SHP77 treated with DMSO at 0.1 percent for 48 hours (cell line): ENCODE measurements around the gene KLB.
"Not testable (repeated sequence)": the region's sequence is repeated elsewhere in the genome, so short reads cannot be mapped to it uniquely, and the experiment has no call there.

Source experiments
- DNase-seq: peaks from one replicate; lab custom pipeline; 2025; lab: John Stamatoyannopoulos, UW

KLB gene

GRCh38 chr4:39426728-39427127 lies 20.0 kb downstream of the KLB start:
- no peak for DNase-seq

GRCh38 chr4:39427520-39428114 lies 20.9 kb downstream of the KLB start:
- DNase-seq, result no peak

GRCh38 chr4:39429476-39430334 lies 23.0 kb downstream of the KLB start:
- DNase-seq, result no peak

GRCh38 chr4:39433878-39434492 lies 27.3 kb downstream of the KLB start:
- DNase-seq, result no peak

- no peak for DNase-seq
Observed at GRCh38 chr4:39435659-39436563, 29.2 kb downstream of the KLB start.

- DNase-seq, result no peak
Observed at GRCh38 chr4:39441593-39441992, 34.9 kb downstream of the KLB start.

GRCh38 chr4:39442998-39443397 lies 36.3 kb downstream of the KLB start:
- DNase-seq, result no peak

GRCh38 chr4:39446483-39446841 lies 39.7 kb downstream of the KLB start:
- no peak for DNase-seq

- DNase-seq, result no peak
Observed at GRCh38 chr4:39446842-39447573, 40.3 kb downstream of the KLB start.

GRCh38 chr4:39450618-39451017 lies 43.9 kb downstream of the KLB start:
- no peak for DNase-seq

GRCh38 chr4:39451423-39452023 lies 44.8 kb downstream of the KLB start:
- DNase-seq, result no peak

- no peak for DNase-seq
Observed at GRCh38 chr4:39452153-39452859, 45.6 kb downstream of the KLB start.

- DNase-seq, result no peak
Observed at GRCh38 chr4:39452860-39453587, 46.3 kb downstream of the KLB start.

- DNase-seq, result no peak
Observed at GRCh38 chr4:39453738-39454137, 47.0 kb downstream of the KLB start.

GRCh38 chr4:39455486-39455885 lies 48.8 kb downstream of the KLB start:
- no peak for DNase-seq

GRCh38 chr4:39456946-39457763 lies 50.4 kb downstream of the KLB start:
- no peak for DNase-seq

GRCh38 chr4:39458161-39458504 lies 51.4 kb downstream of the KLB start:
- not testable (repeated sequence) for DNase-seq

GRCh38 chr4:39458505-39459300 lies 52.0 kb downstream of the KLB start, which contains the start of the genes LIAS and RPL9:
TSS of gene LIAS (plus strand) at chr4:39459056. CDS start at chr4:39459118, 62 bp downstream.
TSS of gene RPL9 (minus strand) at chr4:39458922. CDS start at chr4:39458439, 483 bp downstream.
- DNase-seq, result peak; percentile 77
